Nephron (organoid): ENCODE measurements around the gene MYO1B.

Source experiments
- H3K27ac Mint-ChIP-seq, 3 experiments: 2 replicates each; pipeline ENCODE4 v1.8.0; 2020; ENCODE audit warnings: mixed read lengths in 3 of 3, mild to moderate bottlenecking in 2 of 3, moderate library complexity in 1 of 3
- H3K27me3 Mint-ChIP-seq: 2 replicates; pipeline ENCODE4 v1.8.0; 2021; ENCODE audit warnings: low read depth, mild to moderate bottlenecking, moderate library complexity, mixed read lengths
- H3K36me3 Mint-ChIP-seq: 2 replicates; pipeline ENCODE4 v1.8.0; 2020; ENCODE audit warnings: low read depth, mixed read lengths
- H3K4me1 Mint-ChIP-seq: 2 replicates; pipeline ENCODE4 v1.8.0; 2020; ENCODE audit warnings: mixed read lengths
- H3K4me3 Mint-ChIP-seq, 3 experiments: 2 replicates each; pipeline ENCODE4 v1.8.0; 2020; ENCODE audit warnings: mild to moderate bottlenecking in 3 of 3, mixed read lengths in 3 of 3, moderate library complexity in 2 of 3
- H3K9me3 Mint-ChIP-seq: 2 replicates; pipeline ENCODE4 v1.8.0; 2020; ENCODE audit warnings: mixed read lengths
- TF ChIP-seq, protein P1 (sequence below), 3 experiments: fragments of 200-600 bp; sonication (generic); IDR thresholded peaks; one replicate each; pipeline ENCODE4 v1.5.0; 2021; ENCODE audit warnings: antibody characterized with exemption in 3 of 3; ENCODE audit not compliant: unreplicated experiment in 3 of 3

Gene MYO1B

DNA sequence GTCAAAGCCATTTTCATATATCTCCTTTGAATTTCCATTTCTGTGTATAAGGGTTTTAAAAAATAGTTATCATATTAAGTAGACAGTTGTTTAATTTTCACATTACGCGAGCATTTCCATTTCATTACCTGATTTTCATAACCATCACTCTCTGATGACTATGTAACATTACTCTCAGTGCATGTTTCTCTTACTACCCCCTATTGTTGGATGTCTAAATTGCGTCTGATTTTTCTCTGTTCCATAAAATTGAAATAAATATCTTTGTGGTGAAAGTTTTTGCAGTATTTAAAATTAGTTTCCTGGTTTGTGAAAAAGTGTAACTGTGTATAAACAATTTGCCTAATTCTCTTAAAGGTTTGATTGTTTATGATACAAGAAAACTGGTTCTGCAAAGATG is 123.8 kb downstream of the MYO1B start:
- peaks cover 60% of the 10 kb centered on the region for H3K36me3 Mint-ChIP-seq
- H3K9me3 Mint-ChIP-seq: no peaks in the 10 kb centered on the region
- H3K4me1 Mint-ChIP-seq: no peaks in the 10 kb centered on the region
- no peak overlapping the region for H3K4me3 Mint-ChIP-seq
- TF ChIP-seq, protein P1, sequence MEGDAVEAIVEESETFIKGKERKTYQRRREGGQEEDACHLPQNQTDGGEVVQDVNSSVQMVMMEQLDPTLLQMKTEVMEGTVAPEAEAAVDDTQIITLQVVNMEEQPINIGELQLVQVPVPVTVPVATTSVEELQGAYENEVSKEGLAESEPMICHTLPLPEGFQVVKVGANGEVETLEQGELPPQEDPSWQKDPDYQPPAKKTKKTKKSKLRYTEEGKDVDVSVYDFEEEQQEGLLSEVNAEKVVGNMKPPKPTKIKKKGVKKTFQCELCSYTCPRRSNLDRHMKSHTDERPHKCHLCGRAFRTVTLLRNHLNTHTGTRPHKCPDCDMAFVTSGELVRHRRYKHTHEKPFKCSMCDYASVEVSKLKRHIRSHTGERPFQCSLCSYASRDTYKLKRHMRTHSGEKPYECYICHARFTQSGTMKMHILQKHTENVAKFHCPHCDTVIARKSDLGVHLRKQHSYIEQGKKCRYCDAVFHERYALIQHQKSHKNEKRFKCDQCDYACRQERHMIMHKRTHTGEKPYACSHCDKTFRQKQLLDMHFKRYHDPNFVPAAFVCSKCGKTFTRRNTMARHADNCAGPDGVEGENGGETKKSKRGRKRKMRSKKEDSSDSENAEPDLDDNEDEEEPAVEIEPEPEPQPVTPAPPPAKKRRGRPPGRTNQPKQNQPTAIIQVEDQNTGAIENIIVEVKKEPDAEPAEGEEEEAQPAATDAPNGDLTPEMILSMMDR (IDR thresholded peaks at IDR 0.05; ENCODE audit: unreplicated experiment in 3 of 3): peak in 2 of 3 experiments; percentile 29 to 44
- H3K27ac Mint-ChIP-seq: peak overlapping the region in 2 of 3 experiments; percentile 9 to 36
- no peaks in the 10 kb centered on the region for H3K27me3 Mint-ChIP-seq

DNA sequence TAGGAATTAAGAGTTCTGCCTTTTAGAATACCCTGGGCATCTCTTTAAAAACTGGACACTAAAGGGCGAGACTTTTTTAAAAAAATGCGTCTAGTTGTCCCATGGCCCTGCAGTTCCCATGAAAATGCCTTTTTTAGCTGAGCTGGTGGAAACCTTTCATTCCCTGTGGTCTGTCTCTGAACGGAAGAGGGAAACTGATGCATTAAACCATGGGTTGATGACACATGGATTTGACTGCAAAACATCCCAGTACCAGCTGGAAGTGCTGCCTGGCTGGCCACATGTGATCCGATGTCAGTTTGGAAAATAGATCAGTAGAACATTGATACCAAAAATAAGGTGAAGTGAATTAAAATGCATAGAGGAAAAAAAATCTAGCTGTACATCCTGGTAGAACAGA is 129.2 kb downstream of the MYO1B start:
- no peaks in the 10 kb centered on the region for H3K27me3 Mint-ChIP-seq
- peaks cover 32% of the 10 kb centered on the region for H3K36me3 Mint-ChIP-seq
- TF ChIP-seq, protein P1 (IDR thresholded peaks at IDR 0.05; ENCODE audit: unreplicated experiment in 3 of 3): no peak
- no peaks in the 10 kb centered on the region for H3K9me3 Mint-ChIP-seq
- peaks cover 27% of the 10 kb centered on the region for H3K4me1 Mint-ChIP-seq
- no peak overlapping the region for H3K4me3 Mint-ChIP-seq
- H3K27ac Mint-ChIP-seq: no peak overlapping the region

DNA sequence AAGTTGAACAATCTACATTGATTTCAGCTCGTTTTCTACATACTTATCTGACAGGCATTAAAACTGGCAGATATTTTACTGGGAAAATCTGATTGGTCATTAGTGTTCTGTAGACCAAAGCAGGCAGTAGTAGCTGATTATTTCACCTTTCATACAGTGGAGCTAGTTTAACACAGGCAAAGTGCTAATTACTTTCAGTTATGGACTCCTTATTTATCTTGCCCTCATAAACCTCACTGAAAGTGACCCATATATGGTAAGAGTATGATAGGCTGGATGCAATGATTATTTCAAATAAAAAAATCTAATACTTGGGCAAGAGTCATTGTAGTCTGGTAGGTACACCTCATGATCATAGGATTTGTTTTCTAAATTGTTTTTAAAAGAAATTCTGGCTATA is 129.7 kb downstream of the MYO1B start:
- H3K36me3 Mint-ChIP-seq: peaks cover 32% of the 10 kb centered on the region
- TF ChIP-seq, protein P1 (IDR thresholded peaks at IDR 0.05; ENCODE audit: unreplicated experiment in 3 of 3): no peak
- no peaks in the 10 kb centered on the region for H3K27me3 Mint-ChIP-seq
- H3K4me3 Mint-ChIP-seq: no peak overlapping the region
- peaks cover 30% of the 10 kb centered on the region for H3K4me1 Mint-ChIP-seq
- no peaks in the 10 kb centered on the region for H3K9me3 Mint-ChIP-seq
- H3K27ac Mint-ChIP-seq: no peak overlapping the region

DNA sequence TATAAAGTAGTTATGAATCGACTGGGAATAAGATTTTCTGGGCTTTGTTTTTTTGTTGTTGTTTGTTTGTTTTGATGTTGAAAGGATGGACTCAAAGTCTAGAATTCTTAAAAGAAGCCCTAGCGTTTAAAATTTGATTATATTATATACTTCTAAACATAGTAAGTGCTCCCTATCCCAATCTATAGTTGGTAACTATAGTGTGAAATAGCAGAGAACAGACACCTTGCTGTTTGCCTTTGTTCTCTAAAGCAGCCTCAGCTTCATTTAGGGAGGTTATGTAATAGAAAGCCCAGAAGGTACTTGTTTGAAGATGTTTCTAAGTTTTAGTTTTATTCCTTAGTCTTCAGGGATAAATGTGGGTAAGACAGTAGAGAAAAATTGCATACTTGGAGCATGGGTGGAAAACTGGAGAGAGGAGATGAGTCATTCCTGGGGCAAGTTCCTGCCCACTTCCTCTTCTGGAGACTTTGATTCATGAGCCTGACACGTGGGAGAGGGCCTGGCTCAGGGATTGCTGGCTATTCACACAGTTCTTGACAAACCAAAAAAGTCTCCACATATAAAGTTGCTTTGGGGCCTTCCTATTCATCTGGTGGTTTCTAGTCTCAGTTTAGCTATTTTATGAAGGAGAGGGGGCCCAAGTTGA is 131.9 kb downstream of the MYO1B start:
- Mint-ChIP-seq H3K4me1 (peaks cover 30% of the 10 kb centered on the region), H3K4me3 (no peak overlapping the region)

DNA sequence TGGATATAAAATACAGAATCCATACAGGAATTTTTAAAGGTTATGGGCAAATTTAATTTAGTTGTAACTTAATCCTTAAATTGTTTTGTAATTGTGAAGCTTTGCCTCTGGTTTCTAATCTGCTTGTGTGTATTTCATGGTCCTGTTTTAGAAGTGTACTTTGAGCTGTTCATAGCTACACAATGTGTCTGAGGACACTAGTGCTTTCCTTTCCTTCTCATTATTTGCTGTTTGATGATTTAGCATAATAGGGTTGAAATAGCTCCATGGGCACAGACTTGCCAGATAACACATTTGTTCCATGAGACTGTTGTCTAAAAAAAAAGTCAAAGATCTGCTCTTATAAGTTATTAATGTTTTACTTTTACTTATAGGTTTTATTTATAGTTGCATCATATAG is 134.2 kb downstream of the MYO1B start:
- TF ChIP-seq, protein P1 (IDR thresholded peaks at IDR 0.05; ENCODE audit: unreplicated experiment in 3 of 3): no peak
- Mint-ChIP-seq H3K4me1 (peaks cover 38% of the 10 kb centered on the region), H3K9me3 (no peaks in the 10 kb centered on the region), H3K27ac (peak overlapping the region; percentile 16 to 63 (median 49)), H3K36me3 (peaks cover 16% of the 10 kb centered on the region), H3K27me3 (no peaks in the 10 kb centered on the region), H3K4me3 (no peak overlapping the region)

More for the DNA sequence above, 131.9 kb downstream of the MYO1B start:
- Mint-ChIP-seq H3K36me3 (peaks cover 12% of the 10 kb centered on the region), H3K27ac (peak overlapping the region; percentile 56 to 87 (median 71)), H3K27me3 (no peaks in the 10 kb centered on the region), H3K9me3 (no peaks in the 10 kb centered on the region)
- TF ChIP-seq, protein P1 (IDR thresholded peaks at IDR 0.05; ENCODE audit: unreplicated experiment in 3 of 3): no peak

DNA sequence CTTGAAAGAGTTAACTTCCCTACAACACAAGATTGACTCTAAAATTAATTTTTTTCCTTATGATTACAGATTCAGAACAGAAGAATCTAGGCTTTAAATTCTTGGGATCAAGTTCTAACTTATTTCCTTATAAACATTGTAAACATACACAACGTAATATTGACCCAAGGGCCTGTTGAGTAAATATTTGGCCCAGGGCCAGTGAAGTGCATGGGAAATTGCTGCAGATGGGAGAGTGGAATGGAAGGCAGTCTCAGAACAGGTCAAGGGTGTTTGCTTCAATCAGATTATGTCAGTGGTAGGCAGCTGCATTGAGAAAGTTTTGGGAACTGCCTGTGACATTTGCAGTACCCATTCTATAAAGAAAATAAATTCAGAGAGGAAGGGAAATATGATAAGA is 137.6 kb downstream of the MYO1B start:
- TF ChIP-seq, protein P1 (IDR thresholded peaks at IDR 0.05; ENCODE audit: unreplicated experiment in 3 of 3): no peak
- Mint-ChIP-seq H3K4me1 (peaks cover 25% of the 10 kb centered on the region), H3K4me3 (no peak overlapping the region), H3K9me3 (no peaks in the 10 kb centered on the region), H3K27me3 (no peaks in the 10 kb centered on the region), H3K36me3 (peaks cover 33% of the 10 kb centered on the region), H3K27ac (peak overlapping the region in 2 of 3 experiments; percentile 12 to 19)
